PC-9 (cell line): Measurements from ENCODE around the gene BMS1.

Source experiments
- CTCF ChIP-seq: fragments of 200-600 bp; sonication (generic); conservative IDR thresholded peaks from 2 replicates; pipeline ENCODE4 v1.6.1; 2017; ENCODE audit warnings: mixed run types, antibody characterized with exemption, mild to moderate bottlenecking, moderate library complexity
- EZH2 ChIP-seq: fragments of 200-600 bp; sonication (generic); IDR thresholded peaks from 2 replicates; pipeline ENCODE4 v1.8.0; 2017; ENCODE audit warnings: antibody characterized with exemption, low read depth

GRCh38 chr10:42874713-42875387 lies 92.3 kb downstream of the BMS1 start:
- TF ChIP-seq CTCF (no peak), EZH2 (no peak)
